ENCODE results near the gene ATXN2. TPM values are rescaled to one million over a fixed set of nuclear protein-coding genes. Genes with fewer than 3 reads are reported as not detected.
"Not testable (repeated sequence)": the region's sequence is repeated elsewhere in the genome, so short reads cannot be mapped to it uniquely, and the experiment has no call there.

Gene ATXN2
- total and polyA plus RNA-seq, 2 experiments from 2014 or later = 19.2 to 56.4 TPM

- DNase-seq = no peak
- Histone ChIP-seq H3K4me1 (ENCODE audit: insufficient read depth) (no peaks in the 10 kb centered on the region), H3K36me3 (ENCODE audit: low read depth) (peaks cover 86% of the 10 kb centered on the region), H3F3A (ENCODE audit: insufficient read depth) (peaks cover 20% of the 10 kb centered on the region), H3K27me3 (replicated peaks; ENCODE audit: insufficient read depth) (no peaks in the 10 kb centered on the region), H3K27ac (no peak overlapping the region), H3K9me2 (ENCODE audit: insufficient read depth) (no peaks in the 10 kb centered on the region), H3K9me3 (ENCODE audit: low read depth) (no peaks in the 10 kb centered on the region), H3K9ac (no peak overlapping the region), H3K4me3 (no peak overlapping the region), H4K20me1 (ENCODE audit: insufficient read depth) (no peaks in the 10 kb centered on the region), H3K79me2 (ENCODE audit: insufficient read depth) (peaks cover 92% of the 10 kb centered on the region), H2AFZ (no peak overlapping the region), H3K4me2 (ENCODE audit: unreplicated experiment) (no peak overlapping the region)
- TF ChIP-seq EZH2 (IDR thresholded peaks at IDR 0.05; ENCODE audit: insufficient read depth, poor library complexity, severe bottlenecking) = no peak
- TF ChIP-seq EZH2phosphoT487 (IDR thresholded peaks at IDR 0.05; ENCODE audit: insufficient read depth, low read depth) = no peak
- in situ Hi-C loops (cut with MboI) = no loop called here
Measured at GRCh38 chr12:111519083-111519482, 80.0 kb downstream of the ATXN2 start.

- H3K27me3 ChIP-seq (replicated peaks; ENCODE audit: insufficient read depth); H3K79me2 ChIP-seq (ENCODE audit: insufficient read depth); DNase-seq; in situ Hi-C loops (cut with MboI); H3K4me2 ChIP-seq (ENCODE audit: unreplicated experiment); H3K9ac ChIP-seq; H3K4me3 ChIP-seq; H3K9me2 ChIP-seq (ENCODE audit: insufficient read depth); H3K9me3 ChIP-seq (ENCODE audit: low read depth); H3K4me1 ChIP-seq (ENCODE audit: insufficient read depth); H2AFZ ChIP-seq; H3K27ac ChIP-seq; H4K20me1 ChIP-seq (ENCODE audit: insufficient read depth): not testable (repeated sequence)
- Histone ChIP-seq H3K36me3 (ENCODE audit: low read depth) (peaks cover 73% of the 10 kb centered on the region), H3F3A (ENCODE audit: insufficient read depth) (peaks cover 25% of the 10 kb centered on the region; the same call in 1 of the 2 replicates)
- WGBS, 2 experiments (ENCODE audit: low coverage in 1 of 2, low lambda C conversion rate in 2 of 2, missing lambda C conversion rate in 2 of 2) = 79 to 82% methylated on average over 6 of the region's 6 CpGs
Measured at GRCh38 chr12:111507719-111508118, 91.4 kb downstream of the ATXN2 start.

GRCh38 chr12:111507258-111507657, 91.9 kb downstream of the ATXN2 start:
- H3K79me2 ChIP-seq (ENCODE audit: insufficient read depth) = peaks cover 14% of the 10 kb centered on the region; the same call in 1 of the 2 replicates
- H3K27me3 ChIP-seq (replicated peaks; ENCODE audit: insufficient read depth) = not testable (repeated sequence)

GRCh38 chr12:111506260-111506659, 92.9 kb downstream of the ATXN2 start:
- H3K4me2 ChIP-seq (ENCODE audit: unreplicated experiment) = no peak overlapping the region
- H3K9me2 ChIP-seq (ENCODE audit: insufficient read depth) = no peaks in the 10 kb centered on the region
- in situ Hi-C loops (cut with MboI) = no loop called here
- WGBS, 2 experiments (ENCODE audit: low coverage in 1 of 2, low lambda C conversion rate in 2 of 2, missing lambda C conversion rate in 2 of 2) = 97 to 98% methylated on average over 2 of the region's 2 CpGs
- H3K4me3 ChIP-seq = no peak overlapping the region
- no peak overlapping the region for H2AFZ ChIP-seq
- H3K9ac ChIP-seq = no peak overlapping the region
- no peaks in the 10 kb centered on the region for H3K27me3 ChIP-seq (replicated peaks; ENCODE audit: insufficient read depth)
- DNase-seq = no peak
- peaks cover 22% of the 10 kb centered on the region; the same call in 1 of the 2 replicates for H3K79me2 ChIP-seq (ENCODE audit: insufficient read depth)
- TF ChIP-seq EZH2phosphoT487 (IDR thresholded peaks at IDR 0.05; ENCODE audit: insufficient read depth, low read depth) (no peak), EZH2 (IDR thresholded peaks at IDR 0.05; ENCODE audit: insufficient read depth, poor library complexity, severe bottlenecking) (no peak)
- no peaks in the 10 kb centered on the region for H3K9me3 ChIP-seq (ENCODE audit: low read depth)
- no peaks in the 10 kb centered on the region for H4K20me1 ChIP-seq (ENCODE audit: insufficient read depth)
- H3K27ac ChIP-seq = no peak overlapping the region
- H3F3A ChIP-seq (ENCODE audit: insufficient read depth) = peaks cover 25% of the 10 kb centered on the region
- H3K36me3 ChIP-seq (ENCODE audit: low read depth) = peaks cover 63% of the 10 kb centered on the region
- no peaks in the 10 kb centered on the region for H3K4me1 ChIP-seq (ENCODE audit: insufficient read depth)

More at GRCh38 chr12:111507258-111507657, 91.9 kb downstream of the ATXN2 start:
- H4K20me1 ChIP-seq (ENCODE audit: insufficient read depth); H2AFZ ChIP-seq; H3K4me1 ChIP-seq (ENCODE audit: insufficient read depth); H3K9ac ChIP-seq; DNase-seq; in situ Hi-C loops (cut with MboI); H3K9me3 ChIP-seq (ENCODE audit: low read depth); H3K9me2 ChIP-seq (ENCODE audit: insufficient read depth); H3K27ac ChIP-seq; H3K4me3 ChIP-seq; H3K4me2 ChIP-seq (ENCODE audit: unreplicated experiment): not testable (repeated sequence)
- 100% methylated on average over 6 to 7 of the region's 31 CpGs for WGBS, 2 experiments (ENCODE audit: low coverage in 1 of 2, low lambda C conversion rate in 2 of 2, missing lambda C conversion rate in 2 of 2)
- Histone ChIP-seq H3K36me3 (ENCODE audit: low read depth) (peaks cover 73% of the 10 kb centered on the region), H3F3A (ENCODE audit: insufficient read depth) (peaks cover 25% of the 10 kb centered on the region; the same call in 1 of the 2 replicates)

- Histone ChIP-seq H3K9ac (no peak overlapping the region), H3K9me2 (ENCODE audit: insufficient read depth) (no peaks in the 10 kb centered on the region), H3K27me3 (replicated peaks; ENCODE audit: insufficient read depth) (no peaks in the 10 kb centered on the region), H2AFZ (no peak overlapping the region), H3K4me2 (ENCODE audit: unreplicated experiment) (no peak overlapping the region), H3K36me3 (ENCODE audit: low read depth) (peaks cover 57% of the 10 kb centered on the region), H3F3A (ENCODE audit: insufficient read depth) (peaks cover 25% of the 10 kb centered on the region), H4K20me1 (ENCODE audit: insufficient read depth) (no peaks in the 10 kb centered on the region), H3K79me2 (ENCODE audit: insufficient read depth) (peaks cover 25% of the 10 kb centered on the region; the same call in 1 of the 2 replicates), H3K4me3 (no peak overlapping the region), H3K27ac (no peak overlapping the region), H3K9me3 (ENCODE audit: low read depth) (no peaks in the 10 kb centered on the region), H3K4me1 (ENCODE audit: insufficient read depth) (no peaks in the 10 kb centered on the region)
- DNase-seq = peak; percentile 8
- TF ChIP-seq EZH2phosphoT487 (IDR thresholded peaks at IDR 0.05; ENCODE audit: insufficient read depth, low read depth) (no peak), EZH2 (IDR thresholded peaks at IDR 0.05; ENCODE audit: insufficient read depth, poor library complexity, severe bottlenecking) (no peak)
- 94 to 100% methylated on average over 1 of the region's 1 CpG for WGBS, 2 experiments (ENCODE audit: low coverage in 1 of 2, low lambda C conversion rate in 2 of 2, missing lambda C conversion rate in 2 of 2)
- in situ Hi-C loops (cut with MboI) = no loop called here
Measured at GRCh38 chr12:111505601-111506036, 93.5 kb downstream of the ATXN2 start.
